GM13976 (cell line): ENCODE measurements around the gene ATF7.

Source experiments
- DNase-seq: peaks from one replicate; pipeline ENCODE4 v3.0.0; 2012; ENCODE audit warnings: low spot score
- CTCF ChIP-seq: IDR thresholded peaks from 2 replicates; pipeline ENCODE4 v1.5.1; 2012; ENCODE audit warnings: borderline replicate concordance, mild to moderate bottlenecking; ENCODE audit not compliant: insufficient read depth; ENCODE audit errors: extremely low read depth, missing control alignments, control extremely low read depth
- in situ Hi-C: fragments of 300-500 bp; cut with MboI; formaldehyde crosslinking; loops from one replicate; pipeline ENCODE4 v1.12.0; 2022; ENCODE audit warnings: low sequenced_read_pairs, mixed read lengths, inconsistent platforms; ENCODE audit not compliant: unreplicated experiment

Gene ATF7

GRCh38 chr12:53533471-53533870 is 92.7 kb downstream of the ATF7 start:
- in situ Hi-C loops, result no loop called here
- no peak for DNase-seq
- TF ChIP-seq CTCF, result no peak

DNA sequence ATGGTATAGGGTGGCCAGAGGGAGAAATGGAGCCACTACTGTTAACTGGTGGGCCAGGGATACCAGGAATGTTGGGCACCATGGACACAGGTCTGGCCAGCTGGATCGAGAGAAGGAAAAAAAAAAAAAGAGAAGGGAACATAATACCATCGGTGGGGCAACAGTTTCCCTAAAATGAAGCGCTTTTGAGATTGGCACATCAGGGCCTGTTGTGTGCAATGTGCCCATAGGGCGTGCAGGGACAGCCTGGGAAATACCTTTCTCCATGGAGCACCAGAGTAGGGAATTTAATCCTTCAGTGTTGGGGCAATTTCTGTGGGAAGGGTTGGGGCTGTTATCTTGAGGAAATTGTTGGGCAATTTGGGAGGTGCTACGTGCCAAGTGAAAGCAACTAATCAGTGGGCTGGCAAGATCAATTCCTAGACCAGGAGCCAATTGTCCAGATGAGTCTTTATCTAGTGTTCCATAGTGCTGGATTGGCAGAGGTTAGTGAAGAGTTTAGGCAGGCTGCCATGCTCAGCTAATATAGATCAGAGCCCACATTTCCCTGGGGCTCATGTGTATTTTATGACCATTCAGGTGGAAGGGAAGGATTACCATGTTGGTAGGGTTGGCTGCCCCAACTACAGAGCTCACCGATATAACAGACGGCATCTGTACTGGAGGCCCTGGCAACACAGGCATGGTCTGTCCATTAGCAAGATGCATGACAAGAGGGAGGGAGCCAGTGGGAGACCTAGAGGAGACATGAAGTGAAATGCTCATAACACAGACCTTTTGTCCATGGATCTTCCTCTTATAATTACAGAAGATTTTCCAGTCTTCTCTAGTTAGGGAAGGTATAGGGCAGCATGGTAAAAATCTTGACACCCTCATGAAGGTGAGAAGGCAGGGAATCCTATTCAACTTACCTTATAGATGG is 93.4 kb downstream of the ATF7 start:
- in situ Hi-C loops, result no loop called here
- no peak for TF ChIP-seq CTCF
- no peak for DNase-seq

DNA sequence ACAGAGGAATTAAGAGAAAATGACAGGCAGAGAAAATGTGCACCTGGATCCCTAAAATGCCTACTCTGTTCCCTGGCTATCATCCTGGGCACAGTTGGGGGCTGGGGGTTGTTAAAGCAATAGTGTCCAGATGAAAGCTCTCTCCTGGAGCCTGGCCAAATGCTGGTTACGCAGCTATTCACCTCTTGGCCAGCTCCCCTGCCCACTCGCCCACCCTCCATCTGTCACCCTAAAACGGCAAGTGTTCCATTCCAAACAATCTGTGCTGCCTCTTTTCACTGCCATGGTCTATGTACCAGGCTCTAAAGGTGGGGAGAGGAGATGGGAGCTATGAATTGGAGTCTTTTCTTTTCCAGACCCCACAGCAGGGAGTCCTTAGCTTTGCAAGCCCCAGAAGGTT is 94.2 kb downstream of the ATF7 start:
- DNase-seq, result no peak
- in situ Hi-C loops, result no loop called here
- no peak for TF ChIP-seq CTCF

- no peak for TF ChIP-seq CTCF
- DNase-seq, result no peak
- in situ Hi-C loops, result no loop called here
Observed at GRCh38 chr12:53530920-53531319, 95.3 kb downstream of the ATF7 start.

DNA sequence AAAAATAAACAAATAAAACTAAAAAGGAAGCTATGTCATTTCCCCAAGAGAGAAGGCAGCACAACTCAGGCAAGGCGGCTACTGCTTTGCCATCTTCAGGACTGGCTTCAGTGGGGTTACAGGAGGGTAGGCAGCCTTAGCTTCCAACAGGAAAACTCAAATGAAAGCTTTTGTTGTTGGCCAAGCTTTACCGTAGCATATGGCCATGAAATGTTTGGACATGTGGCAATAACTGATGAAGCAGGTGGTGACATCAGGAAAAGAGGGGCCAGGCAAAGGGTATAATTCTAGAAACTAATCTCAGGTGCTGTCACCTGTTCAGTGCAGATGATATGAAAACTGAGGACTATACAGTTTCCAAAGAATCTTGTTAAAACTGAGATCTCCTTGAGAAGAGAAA is 96.1 kb downstream of the ATF7 start:
- DNase-seq, result no peak
- in situ Hi-C loops, result no loop called here
- TF ChIP-seq CTCF, result no peak

- in situ Hi-C loops, result no loop called here
- TF ChIP-seq CTCF, result no peak
- DNase-seq, result no peak
Observed at GRCh38 chr12:53524476-53524875, 101.7 kb downstream of the ATF7 start.

DNA sequence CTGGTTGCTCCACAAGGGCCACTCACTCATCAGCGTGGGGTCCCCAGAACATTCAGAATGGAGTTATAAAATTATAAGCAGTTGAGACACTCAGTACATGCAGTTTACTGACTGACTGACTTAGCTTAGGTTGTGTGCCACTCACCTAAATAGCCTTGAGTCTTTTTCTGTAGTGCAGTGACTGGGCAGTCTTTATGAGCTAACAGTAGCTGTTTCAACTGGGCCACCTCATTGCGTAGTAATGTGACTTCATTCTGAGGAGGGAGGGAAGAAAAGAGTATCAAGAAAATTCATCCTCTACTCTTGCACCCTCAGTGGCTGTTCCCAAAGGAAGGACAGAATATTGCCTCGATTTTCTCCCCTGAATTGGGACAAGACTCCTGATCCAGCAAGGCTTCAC is 103.1 kb downstream of the ATF7 start:
- in situ Hi-C loops, result no loop called here
- TF ChIP-seq CTCF, result no peak
- no peak for DNase-seq
